Panc1 (cell line): ENCODE results near the gene MBD1. TPM values are rescaled to one million over a fixed set of nuclear protein-coding genes. Genes with fewer than 3 reads are reported as not detected.

Experiments
- ATAC-seq: fragments of 200-7000 bp; cut with Tn5 transposase; 2 replicates; pipeline ENCODE4 v1.9.1; 2020; ENCODE audit warnings: mild to moderate bottlenecking, moderate library complexity
- BruUV-seq: library from RNA; stranded (reverse); fragments of 400-500 nt; replicated peaks from 2 replicates; lab custom pipeline; 2021; lab: Mats Ljungman, UMichigan
- CTCF ChIA-PET: fragments of 300-600 bp; sonication (Branson Sonifier 250); formaldehyde crosslinking; loops from one replicate; lab custom pipeline; 2022; ENCODE audit warnings: antibody characterized with exemption; lab: Charles Lee
- POLR2A ChIA-PET: fragments of 300-600 bp; sonication (Branson Sonifier 250); formaldehyde crosslinking; loops from one replicate; lab custom pipeline; 2022; ENCODE audit warnings: antibody characterized with exemption; lab: Charles Lee
- DNase-seq: peaks from one replicate; pipeline ENCODE4 v3.0.0-alpha.2; 2010; ENCODE audit warnings: low read depth, low spot score
- H3K27ac ChIP-seq: 2 replicates; pipeline ENCODE4 v1.5.1; 2011; ENCODE audit warnings: mild to moderate bottlenecking, low read length, inconsistent platforms
- H3K27me3 ChIP-seq: fragments of 200-500 bp; sonication (Bioruptor generic); 2 replicates; pipeline ENCODE4 v1.6.0; 2014; ENCODE audit warnings: low read length, inconsistent platforms; ENCODE audit not compliant: control insufficient read depth, insufficient read depth
- H3K36me3 ChIP-seq: fragments of 200-500 bp; sonication (Bioruptor generic); 2 replicates; pipeline ENCODE4 v1.5.1; 2014; ENCODE audit warnings: inconsistent platforms, mild to moderate bottlenecking, low read length, moderate library complexity; ENCODE audit not compliant: control insufficient read depth, insufficient read depth
- H3K4me1 ChIP-seq: 2 replicates; pipeline ENCODE4 v1.5.1; 2011; ENCODE audit warnings: inconsistent platforms, mild to moderate bottlenecking, low read length, moderate library complexity; ENCODE audit not compliant: control insufficient read depth, insufficient read depth
- H3K4me3 ChIP-seq, 2 experiments: 2 replicates each; pipeline ENCODE4 v1.5.1; 2011 to 2012; ENCODE audit warnings: low read depth in 2 of 2, low read length in 2 of 2, mild to moderate bottlenecking in 2 of 2, inconsistent platforms in 1 of 2, moderate library complexity in 1 of 2
- H3K9me3 ChIP-seq: fragments of 200-500 bp; sonication (Bioruptor generic); 2 replicates; pipeline ENCODE4 v1.5.1; 2014; ENCODE audit warnings: low read depth, mild to moderate bottlenecking, inconsistent platforms, low read length, moderate library complexity; ENCODE audit not compliant: control insufficient read depth, insufficient read depth
- POLR2AphosphoS5 ChIP-seq: IDR thresholded peaks from 2 replicates; pipeline ENCODE4 v1.6.1; 2012; ENCODE audit warnings: mild to moderate bottlenecking, low read depth, low read length, moderate library complexity
- SIN3A ChIP-seq: IDR thresholded peaks from 2 replicates; pipeline ENCODE4 v1.6.1; 2012; ENCODE audit warnings: low read depth, mild to moderate bottlenecking, low read length, moderate library complexity, borderline replicate concordance; ENCODE audit not compliant: insufficient read depth
- TCF7L2 ChIP-seq: IDR thresholded peaks from 2 replicates; pipeline ENCODE4 v1.6.1; 2011; ENCODE audit warnings: mild to moderate bottlenecking, low read depth, low read length, inconsistent platforms
- in situ Hi-C: cut with HindIII; loops from 2 replicates; pipeline ENCODE4 v1.10.0; 2016; ENCODE audit warnings: low sequenced_read_pairs, low pct_unique_long_range_greater_than_20kb
- intact Hi-C: fragments of 100-400 bp; cut with micrococcal nuclease; formaldehyde crosslinking; loops from one replicate; pipeline ENCODE4 v1.10.0; 2022; ENCODE audit not compliant: unreplicated experiment
- total RNA-seq: library from RNA; stranded (reverse); gene quantifications from one replicate; pipeline ENCODE4 v1.2.1, GENCODE V29; 2021; ENCODE audit not compliant: unreplicated experiment
- TF ChIP-seq, protein P1 (sequence below), 2 experiments: IDR thresholded peaks; 2 replicates each; pipeline ENCODE4 v1.6.1; 2011 to 2012; ENCODE audit warnings: low read depth in 2 of 2, control low read depth in 1 of 2, low read length in 1 of 2, mild to moderate bottlenecking in 1 of 2, moderate library complexity in 1 of 2; ENCODE audit not compliant: insufficient read depth in 1 of 2
- TF ChIP-seq, protein P2 (sequence below): fragments of 450-650 bp; IDR thresholded peaks from 2 replicates; pipeline ENCODE4 v1.5.1; 2017; ENCODE audit warnings: mild to moderate bottlenecking

MBD1 gene
- total RNA-seq, 1 experiment from 2014 or later: 47.3 TPM

DNA sequence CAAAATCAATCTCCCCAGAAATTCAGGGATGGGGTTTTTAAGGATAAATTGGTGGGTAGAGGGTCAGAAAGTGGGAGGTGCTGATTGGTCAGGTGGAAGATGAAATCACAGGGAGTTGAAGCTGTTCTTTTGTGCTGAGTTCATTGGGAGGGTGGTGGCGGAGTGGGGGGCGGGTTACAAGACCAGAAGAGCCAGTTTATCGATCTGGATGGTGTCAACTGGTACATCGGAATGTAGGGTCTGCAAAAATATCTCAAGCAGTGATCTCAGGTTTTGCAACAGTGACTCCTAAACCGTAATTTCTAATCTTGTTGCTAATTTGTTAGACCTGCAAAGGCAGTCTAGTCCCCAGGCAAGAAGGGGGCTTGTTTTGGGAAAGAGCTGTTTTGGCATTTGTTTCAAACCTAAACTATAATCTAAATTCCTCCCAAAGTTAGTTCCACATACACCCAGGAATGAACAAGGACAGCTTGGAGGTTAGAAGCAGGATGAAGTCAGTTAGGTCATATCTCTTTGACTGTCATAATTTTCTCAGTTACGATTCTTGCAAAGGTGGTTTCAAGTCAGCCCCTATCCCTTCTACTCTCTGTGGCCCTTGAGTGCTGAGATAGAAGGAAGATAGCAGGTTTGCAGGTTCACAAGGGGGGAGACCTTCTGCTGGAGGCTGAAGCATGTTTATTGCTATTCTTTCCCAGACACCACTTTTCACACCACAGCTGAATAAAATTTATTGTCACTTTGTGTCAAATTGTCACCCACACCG is 18.5 kb upstream of the MBD1 start:
- TF ChIP-seq TCF7L2 (no peak), SIN3A (no peak), POLR2AphosphoS5 (no peak)
- TF ChIP-seq, protein P1, sequence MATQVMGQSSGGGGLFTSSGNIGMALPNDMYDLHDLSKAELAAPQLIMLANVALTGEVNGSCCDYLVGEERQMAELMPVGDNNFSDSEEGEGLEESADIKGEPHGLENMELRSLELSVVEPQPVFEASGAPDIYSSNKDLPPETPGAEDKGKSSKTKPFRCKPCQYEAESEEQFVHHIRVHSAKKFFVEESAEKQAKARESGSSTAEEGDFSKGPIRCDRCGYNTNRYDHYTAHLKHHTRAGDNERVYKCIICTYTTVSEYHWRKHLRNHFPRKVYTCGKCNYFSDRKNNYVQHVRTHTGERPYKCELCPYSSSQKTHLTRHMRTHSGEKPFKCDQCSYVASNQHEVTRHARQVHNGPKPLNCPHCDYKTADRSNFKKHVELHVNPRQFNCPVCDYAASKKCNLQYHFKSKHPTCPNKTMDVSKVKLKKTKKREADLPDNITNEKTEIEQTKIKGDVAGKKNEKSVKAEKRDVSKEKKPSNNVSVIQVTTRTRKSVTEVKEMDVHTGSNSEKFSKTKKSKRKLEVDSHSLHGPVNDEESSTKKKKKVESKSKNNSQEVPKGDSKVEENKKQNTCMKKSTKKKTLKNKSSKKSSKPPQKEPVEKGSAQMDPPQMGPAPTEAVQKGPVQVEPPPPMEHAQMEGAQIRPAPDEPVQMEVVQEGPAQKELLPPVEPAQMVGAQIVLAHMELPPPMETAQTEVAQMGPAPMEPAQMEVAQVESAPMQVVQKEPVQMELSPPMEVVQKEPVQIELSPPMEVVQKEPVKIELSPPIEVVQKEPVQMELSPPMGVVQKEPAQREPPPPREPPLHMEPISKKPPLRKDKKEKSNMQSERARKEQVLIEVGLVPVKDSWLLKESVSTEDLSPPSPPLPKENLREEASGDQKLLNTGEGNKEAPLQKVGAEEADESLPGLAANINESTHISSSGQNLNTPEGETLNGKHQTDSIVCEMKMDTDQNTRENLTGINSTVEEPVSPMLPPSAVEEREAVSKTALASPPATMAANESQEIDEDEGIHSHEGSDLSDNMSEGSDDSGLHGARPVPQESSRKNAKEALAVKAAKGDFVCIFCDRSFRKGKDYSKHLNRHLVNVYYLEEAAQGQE (IDR thresholded peaks at IDR 0.05; ENCODE audit: insufficient read depth in 1 of 2, low read depth in 2 of 2, low read length in 1 of 2): no peak
- TF ChIP-seq, protein P2, sequence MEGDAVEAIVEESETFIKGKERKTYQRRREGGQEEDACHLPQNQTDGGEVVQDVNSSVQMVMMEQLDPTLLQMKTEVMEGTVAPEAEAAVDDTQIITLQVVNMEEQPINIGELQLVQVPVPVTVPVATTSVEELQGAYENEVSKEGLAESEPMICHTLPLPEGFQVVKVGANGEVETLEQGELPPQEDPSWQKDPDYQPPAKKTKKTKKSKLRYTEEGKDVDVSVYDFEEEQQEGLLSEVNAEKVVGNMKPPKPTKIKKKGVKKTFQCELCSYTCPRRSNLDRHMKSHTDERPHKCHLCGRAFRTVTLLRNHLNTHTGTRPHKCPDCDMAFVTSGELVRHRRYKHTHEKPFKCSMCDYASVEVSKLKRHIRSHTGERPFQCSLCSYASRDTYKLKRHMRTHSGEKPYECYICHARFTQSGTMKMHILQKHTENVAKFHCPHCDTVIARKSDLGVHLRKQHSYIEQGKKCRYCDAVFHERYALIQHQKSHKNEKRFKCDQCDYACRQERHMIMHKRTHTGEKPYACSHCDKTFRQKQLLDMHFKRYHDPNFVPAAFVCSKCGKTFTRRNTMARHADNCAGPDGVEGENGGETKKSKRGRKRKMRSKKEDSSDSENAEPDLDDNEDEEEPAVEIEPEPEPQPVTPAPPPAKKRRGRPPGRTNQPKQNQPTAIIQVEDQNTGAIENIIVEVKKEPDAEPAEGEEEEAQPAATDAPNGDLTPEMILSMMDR: no peak
- intact Hi-C loops: no loop called here
- Histone ChIP-seq H3K4me1 (no peaks in the 10 kb centered on the region), H3K4me3 (no peak overlapping the region), H3K27me3 (no peaks in the 10 kb centered on the region), H3K36me3 (no peaks in the 10 kb centered on the region), H3K27ac (no peak overlapping the region), H3K9me3 (no peaks in the 10 kb centered on the region)
- ChIA-PET POLR2A (no interaction called here), CTCF (no interaction called here)
- no TSS peak for BruUV-seq
- no peak for DNase-seq
- in situ Hi-C loops: no loop called here
- no peak for ATAC-seq

- in situ Hi-C loops (no loop called here), intact Hi-C loops (no loop called here)
- no peaks in the 10 kb centered on the region for H3K4me1 ChIP-seq
- no TSS peak for BruUV-seq
- no peak for DNase-seq
- ATAC-seq: no peak
- TF ChIP-seq, protein P1 (IDR thresholded peaks at IDR 0.05; ENCODE audit: insufficient read depth in 1 of 2, low read depth in 2 of 2, low read length in 1 of 2): no peak
- no peak for TF ChIP-seq TCF7L2
- TF ChIP-seq POLR2AphosphoS5: no peak
- no peak for TF ChIP-seq SIN3A
- TF ChIP-seq, protein P2: no peak
- H3K27me3 ChIP-seq: no peaks in the 10 kb centered on the region
- POLR2A ChIA-PET: no interaction called here
- CTCF ChIA-PET: no interaction called here
- H3K36me3 ChIP-seq: no peaks in the 10 kb centered on the region
- no peaks in the 10 kb centered on the region for H3K9me3 ChIP-seq
- H3K27ac ChIP-seq: no peak overlapping the region
- no peak overlapping the region for H3K4me3 ChIP-seq
These were observed 17.3 kb upstream of the MBD1 start for GRCh38 chr18:50298443-50299284.
